DOHH2 (cell line): ENCODE results near the gene SMLR1.

Source experiments
- EZH2phosphoT487 ChIP-seq: fragments of 200-600 bp; sonication (generic); IDR thresholded peaks from 2 replicates; pipeline ENCODE4 v1.6.1; 2017; ENCODE audit warnings: borderline replicate concordance, mild to moderate bottlenecking, antibody characterized with exemption, low read length, moderate library complexity, mixed read lengths
- TF ChIP-seq, protein P1 (sequence below): fragments of 200-600 bp; sonication (generic); IDR thresholded peaks from one replicate; pipeline ENCODE4 v1.5.1; 2014; ENCODE audit warnings: antibody characterized with exemption, mild to moderate bottlenecking, low read depth, low read length; ENCODE audit not compliant: poor library complexity, severe bottlenecking

- TF ChIP-seq, protein P1, sequence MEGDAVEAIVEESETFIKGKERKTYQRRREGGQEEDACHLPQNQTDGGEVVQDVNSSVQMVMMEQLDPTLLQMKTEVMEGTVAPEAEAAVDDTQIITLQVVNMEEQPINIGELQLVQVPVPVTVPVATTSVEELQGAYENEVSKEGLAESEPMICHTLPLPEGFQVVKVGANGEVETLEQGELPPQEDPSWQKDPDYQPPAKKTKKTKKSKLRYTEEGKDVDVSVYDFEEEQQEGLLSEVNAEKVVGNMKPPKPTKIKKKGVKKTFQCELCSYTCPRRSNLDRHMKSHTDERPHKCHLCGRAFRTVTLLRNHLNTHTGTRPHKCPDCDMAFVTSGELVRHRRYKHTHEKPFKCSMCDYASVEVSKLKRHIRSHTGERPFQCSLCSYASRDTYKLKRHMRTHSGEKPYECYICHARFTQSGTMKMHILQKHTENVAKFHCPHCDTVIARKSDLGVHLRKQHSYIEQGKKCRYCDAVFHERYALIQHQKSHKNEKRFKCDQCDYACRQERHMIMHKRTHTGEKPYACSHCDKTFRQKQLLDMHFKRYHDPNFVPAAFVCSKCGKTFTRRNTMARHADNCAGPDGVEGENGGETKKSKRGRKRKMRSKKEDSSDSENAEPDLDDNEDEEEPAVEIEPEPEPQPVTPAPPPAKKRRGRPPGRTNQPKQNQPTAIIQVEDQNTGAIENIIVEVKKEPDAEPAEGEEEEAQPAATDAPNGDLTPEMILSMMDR = no peak
- TF ChIP-seq EZH2phosphoT487 = no peak
Measured at GRCh38 chr6:130839379-130839778, 12.2 kb downstream of the SMLR1 start.
